Naive thymus-derived CD8-positive, alpha-beta T cell (primary cell): ENCODE measurements around the gene UGGT1. TPM values are rescaled to one million over a fixed set of nuclear protein-coding genes. Genes with fewer than 3 reads are reported as not detected.

ENCODE experiments used
- ATAC-seq, 2 donors: fragments of 150-1000 bp; cut with Tn5 transposase in 1 of 2; sonication (Bioruptor Pico), chemical (Tn5 transposase) in 1 of 2; 1 replicate in 1 of 2; 2 replicates in 1 of 2; pipeline ENCODE4 v1.10.0; 2021; ENCODE audit warnings: mild to moderate bottlenecking in 2 of 2, moderate library complexity in 2 of 2
- POLR2A ChIA-PET: fragments of 350-600 bp; sonication (Branson Sonifier 250); formaldehyde crosslinking; loops from one replicate; lab custom pipeline; 2021; ENCODE audit warnings: antibody characterized with exemption; lab: Charles Lee
- DNase-seq, 10 donors: peaks; one replicate each; pipeline versions ENCODE4 v3.0.0 to v3.0.0-alpha.2; 2020 to 2022
- H3K27ac Mint-ChIP-seq, 10 donors: one replicate each; pipeline ENCODE4 v1.8.0; 2020 to 2022; ENCODE audit warnings: mild to moderate bottlenecking in 10 of 10, mixed read lengths in 10 of 10, moderate library complexity in 4 of 10, inconsistent platforms in 1 of 10
- H3K27me3 Mint-ChIP-seq, 5 donors: one replicate each; pipeline ENCODE4 v1.8.0; 2021 to 2022; ENCODE audit warnings: mixed read lengths in 5 of 5
- H3K36me3 Mint-ChIP-seq, 3 donors: one replicate each; pipeline ENCODE4 v1.8.0; 2020 to 2022; ENCODE audit warnings: mixed read lengths in 3 of 3, mild to moderate bottlenecking in 2 of 3, inconsistent platforms in 1 of 3
- H3K4me1 Mint-ChIP-seq, 4 donors: one replicate each; pipeline ENCODE4 v1.8.0; 2021 to 2022; ENCODE audit warnings: mixed read lengths in 4 of 4
- H3K4me3 Mint-ChIP-seq, 10 donors: one replicate each; pipeline ENCODE4 v1.8.0; 2020 to 2022; ENCODE audit warnings: mild to moderate bottlenecking in 10 of 10, mixed read lengths in 10 of 10, moderate library complexity in 6 of 10, inconsistent platforms in 1 of 10
- H3K9me3 Mint-ChIP-seq, 9 donors: one replicate each; pipeline ENCODE4 v1.8.0; 2020 to 2022; ENCODE audit warnings: mixed read lengths in 9 of 9, mild to moderate bottlenecking in 3 of 9, inconsistent platforms in 1 of 9, moderate library complexity in 1 of 9
- polyA plus RNA-seq, 3 donors: library from polyadenylated mRNA; unstranded; fragments of 300-500 nt; fragmentation: Illumina TruSeq; gene quantifications; one replicate each; pipeline ENCODE4 v1.2.3, GENCODE V29; 2021
- total RNA-seq, 8 experiments: library from RNA in 2 of 8; stranded (reverse) in 2 of 8; gene quantifications; one replicate each; pipeline ENCODE4 v1.2.3 and lab custom pipeline; 2021 to 2026

The UGGT1 gene
- total and polyA plus RNA-seq, 5 experiments from 2014 or later: 9.6 to 52.0 (median 14.9) TPM

DNA sequence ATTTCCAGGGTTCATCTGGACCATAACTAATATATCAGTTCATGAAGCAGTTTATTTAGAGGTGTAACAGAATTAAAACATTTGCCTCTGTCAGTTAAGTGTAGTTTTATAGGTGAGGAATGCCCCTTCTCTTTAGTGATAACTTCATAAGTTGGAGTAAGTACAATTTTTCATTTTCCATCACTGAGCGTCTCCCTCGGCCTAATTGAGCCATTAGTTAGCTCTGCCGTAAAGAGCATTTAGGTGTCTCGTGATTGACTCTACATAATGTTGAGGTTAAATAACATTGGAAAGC lies 88.4 kb downstream of the UGGT1 start:
- DNase-seq (no peak), ATAC-seq (no peak)
- H3K4me3 Mint-ChIP-seq: no peak overlapping the region
- H3K27ac Mint-ChIP-seq: peak overlapping the region in 2 of 10 donors; percentile 5 to 79
- no peaks in the 10 kb centered on the region for H3K9me3 Mint-ChIP-seq
- POLR2A ChIA-PET: no interaction called here
- peaks cover 0 to 3% (median 1%) of the 10 kb centered on the region in 4 donors for H3K4me1 Mint-ChIP-seq
- peaks cover 21 to 99% (median 48%) of the 10 kb centered on the region in 3 donors for H3K36me3 Mint-ChIP-seq
- H3K27me3 Mint-ChIP-seq: no peaks in the 10 kb centered on the region

DNA sequence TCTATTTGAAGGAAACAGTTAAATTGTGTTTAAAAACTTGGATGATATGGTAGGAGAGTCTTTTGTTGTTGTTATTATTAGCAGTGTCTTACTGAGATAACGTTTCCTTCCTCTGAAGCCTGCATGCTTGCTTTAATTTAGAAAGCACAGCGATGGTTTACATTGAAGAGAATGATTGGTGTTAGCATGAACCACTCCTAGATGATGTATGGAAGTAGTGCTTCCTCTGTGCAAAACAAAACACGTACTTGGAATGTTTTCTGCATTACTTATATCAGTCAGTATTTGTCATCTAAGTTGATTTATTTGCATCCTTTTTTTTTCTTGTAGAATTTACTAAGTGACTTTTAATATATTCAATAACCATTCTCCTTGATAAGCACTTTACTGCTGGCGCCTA lies 89.0 kb downstream of the UGGT1 start:
- H3K4me3 Mint-ChIP-seq: no peak overlapping the region

DNA sequence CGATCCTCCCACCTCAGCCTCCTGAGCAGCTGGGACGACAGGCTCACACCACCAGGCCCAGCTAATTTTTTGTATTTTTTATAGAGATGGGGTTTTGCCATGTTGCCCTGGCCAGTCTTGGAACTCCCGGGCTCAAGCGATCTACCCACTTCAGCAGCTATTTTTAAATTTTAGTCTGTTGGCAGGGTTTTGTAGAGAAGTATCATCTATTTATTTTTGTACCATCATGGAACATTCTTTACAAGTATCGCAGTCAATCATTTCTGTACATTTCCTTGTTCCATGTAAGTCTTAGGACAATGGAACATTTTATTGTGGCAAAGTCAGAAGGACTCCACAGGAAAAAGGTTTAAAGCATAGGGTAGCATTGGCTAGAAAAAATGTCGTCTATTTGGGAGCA lies 94.6 kb downstream of the UGGT1 start:
- POLR2A ChIA-PET: interaction anchor here (0.6 kb wide), 1 partner anchor 443 kb away, joined by 3 read pairs; no protein-coding TSS in a partner anchor
- H3K9me3 Mint-ChIP-seq: no peaks in the 10 kb centered on the region
- no peak for ATAC-seq
- peaks cover 10 to 92% (median 51%) of the 10 kb centered on the region in 3 donors for H3K36me3 Mint-ChIP-seq
- no peak overlapping the region for H3K4me3 Mint-ChIP-seq
- no peak for DNase-seq
- H3K4me1 Mint-ChIP-seq: no peaks in the 10 kb centered on the region
- no peaks in the 10 kb centered on the region for H3K27me3 Mint-ChIP-seq
- H3K27ac Mint-ChIP-seq: no peak overlapping the region

More for the DNA sequence above, 89.0 kb downstream of the UGGT1 start:
- ATAC-seq (no peak), DNase-seq (no peak)
- POLR2A ChIA-PET: no interaction called here
- Mint-ChIP-seq H3K27me3 (no peaks in the 10 kb centered on the region), H3K4me1 (peaks cover 0 to 3% (median 1%) of the 10 kb centered on the region in 4 donors), H3K27ac (no peak overlapping the region), H3K36me3 (peaks cover 16 to 99% (median 47%) of the 10 kb centered on the region in 3 donors), H3K9me3 (no peaks in the 10 kb centered on the region)

DNA sequence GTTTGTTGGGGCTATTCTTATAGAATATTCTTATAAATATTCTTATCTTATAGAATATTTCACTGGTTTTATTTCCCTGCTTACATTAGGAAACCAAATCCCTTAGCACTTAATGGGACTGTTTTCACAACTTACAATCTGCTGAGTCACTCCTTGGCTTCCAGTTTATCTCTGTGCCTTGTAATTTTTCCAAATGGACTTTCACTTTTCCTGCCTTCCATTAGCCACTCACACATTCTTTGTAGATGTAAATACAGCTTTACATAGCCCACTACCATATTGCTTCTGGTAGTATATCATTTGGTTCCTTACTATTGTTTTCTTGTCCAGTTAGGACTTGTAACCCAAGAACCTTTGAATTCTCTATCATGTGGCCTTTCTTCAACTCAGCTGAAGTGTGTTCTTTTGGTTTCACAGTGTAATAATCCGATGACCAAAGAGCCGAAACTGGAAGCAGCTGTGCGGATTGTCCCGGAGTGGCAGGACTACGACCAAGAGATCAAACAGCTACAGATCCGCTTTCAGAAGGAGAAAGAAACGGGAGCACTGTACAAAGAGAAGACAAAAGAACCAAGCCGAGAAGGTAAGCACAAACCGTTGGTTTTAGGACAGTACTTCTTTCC lies 96.1 kb downstream of the UGGT1 start:
- peaks cover 15 to 92% (median 61%) of the 10 kb centered on the region in 3 donors for H3K36me3 Mint-ChIP-seq
- POLR2A ChIA-PET: no interaction called here
- peaks cover 0 to 2% (median 0%) of the 10 kb centered on the region in 4 donors for H3K4me1 Mint-ChIP-seq
- H3K9me3 Mint-ChIP-seq: no peaks in the 10 kb centered on the region
- DNase-seq (no peak), ATAC-seq (no peak)
- H3K27ac Mint-ChIP-seq: no peak overlapping the region
- H3K4me3 Mint-ChIP-seq: no peak overlapping the region
- H3K27me3 Mint-ChIP-seq: no peaks in the 10 kb centered on the region

DNA sequence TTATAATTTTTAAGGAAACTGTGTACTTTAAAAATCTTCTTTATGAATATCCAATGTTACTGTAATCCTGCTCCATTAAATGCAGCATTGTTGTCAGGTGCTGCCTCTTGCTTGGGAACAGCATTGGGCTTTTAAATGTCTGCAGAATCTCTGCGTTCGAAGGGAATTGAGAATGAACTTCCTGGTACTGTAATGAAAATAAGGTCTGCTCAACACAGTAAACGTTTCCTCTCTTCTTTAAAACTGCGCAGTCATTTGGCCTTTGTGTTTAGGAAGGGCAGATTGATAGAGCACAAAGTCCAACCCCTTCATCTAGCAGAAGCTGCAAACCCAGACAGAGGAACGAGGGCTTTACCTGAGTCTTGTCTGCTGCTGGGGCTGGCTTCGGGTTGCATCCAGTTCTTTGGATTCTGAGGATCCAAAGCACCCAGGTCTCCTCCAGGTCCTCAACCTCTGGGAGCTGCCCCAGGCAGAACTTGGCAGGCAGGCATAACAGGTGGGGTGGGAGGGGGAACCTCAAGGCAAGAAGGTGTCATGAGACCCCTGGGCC lies 104.5 kb downstream of the UGGT1 start:
- H3K4me1 Mint-ChIP-seq: peaks cover 20 to 32% (median 31%) of the 10 kb centered on the region in 4 donors
- H3K27ac Mint-ChIP-seq: peak overlapping the region; percentile 25 to 72 (median 52)
- no peaks in the 10 kb centered on the region for H3K9me3 Mint-ChIP-seq
- no peaks in the 10 kb centered on the region for H3K27me3 Mint-ChIP-seq
- peaks cover 8 to 27% (median 19%) of the 10 kb centered on the region in 3 donors for H3K36me3 Mint-ChIP-seq
- DNase-seq (no peak), ATAC-seq (peak in 1 of 2 donors; percentile 50)
- peak overlapping the region in 3 of 10 donors; percentile 5 to 36 (median 8) for H3K4me3 Mint-ChIP-seq
- POLR2A ChIA-PET: no interaction called here

DNA sequence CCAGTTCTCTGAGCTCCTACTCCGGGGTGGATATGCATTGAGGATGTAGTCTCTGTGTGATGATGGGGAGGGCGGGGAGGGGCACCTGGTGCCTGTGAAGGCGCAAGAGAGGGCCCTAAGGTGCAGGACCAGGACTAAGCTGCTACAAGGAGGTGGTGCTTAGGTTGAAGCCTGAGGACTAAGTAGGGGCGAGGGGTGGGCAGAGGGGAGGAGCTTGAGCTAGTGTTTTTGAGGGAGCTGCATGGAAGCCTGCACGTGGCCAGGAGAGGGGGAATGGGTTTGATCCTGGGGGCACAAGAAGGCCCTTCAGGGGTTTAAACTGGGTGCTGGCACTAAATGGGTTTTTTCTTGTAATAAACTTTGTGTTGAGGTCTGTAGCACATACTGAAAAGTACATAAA lies 105.0 kb downstream of the UGGT1 start:
- H3K27ac Mint-ChIP-seq: peak overlapping the region; percentile 10 to 84 (median 66)
- peaks cover 8 to 22% (median 15%) of the 10 kb centered on the region in 3 donors for H3K36me3 Mint-ChIP-seq
- POLR2A ChIA-PET: no interaction called here
- peak in 1 of 2 donors; percentile 22 for ATAC-seq
- peak overlapping the region in 6 of 10 donors; percentile 8 to 55 (median 48) for H3K4me3 Mint-ChIP-seq
- H3K4me1 Mint-ChIP-seq: peaks cover 20 to 32% (median 31%) of the 10 kb centered on the region in 4 donors
- no peak for DNase-seq
- H3K27me3 Mint-ChIP-seq: no peaks in the 10 kb centered on the region
- no peaks in the 10 kb centered on the region for H3K9me3 Mint-ChIP-seq

DNA sequence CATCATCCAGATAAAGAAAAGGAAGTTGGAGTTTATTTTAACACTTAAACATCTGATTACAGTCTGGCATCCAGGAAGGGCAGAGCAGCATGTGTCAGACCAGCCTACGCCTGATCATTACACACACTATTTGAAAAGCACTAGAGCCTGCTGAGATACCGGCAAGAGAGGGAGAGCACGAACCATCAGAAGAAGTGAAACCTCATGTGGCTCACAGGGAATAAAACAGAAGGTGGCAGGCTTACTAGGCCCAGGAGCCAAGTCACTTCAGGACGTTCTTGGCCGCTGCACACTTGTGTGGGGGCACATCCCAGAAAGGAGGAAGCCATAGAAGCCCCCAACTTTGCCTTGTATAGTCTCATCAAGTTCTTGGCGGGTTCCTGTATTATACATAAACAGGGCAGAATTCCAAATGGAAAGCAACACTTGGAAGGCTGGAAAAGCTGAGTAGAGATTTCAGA lies 105.5 kb downstream of the UGGT1 start:
- Mint-ChIP-seq H3K4me3 (peak overlapping the region in 5 of 10 donors; percentile 8 to 55 (median 46)), H3K36me3 (peaks cover 8 to 17% (median 11%) of the 10 kb centered on the region in 3 donors), H3K9me3 (no peaks in the 10 kb centered on the region), H3K27ac (peak overlapping the region; percentile 10 to 84 (median 66)), H3K27me3 (no peaks in the 10 kb centered on the region), H3K4me1 (peaks cover 20 to 32% (median 31%) of the 10 kb centered on the region in 4 donors)
- POLR2A ChIA-PET: no interaction called here
- DNase-seq (no peak), ATAC-seq (peak in 1 of 2 donors; percentile 40)

DNA sequence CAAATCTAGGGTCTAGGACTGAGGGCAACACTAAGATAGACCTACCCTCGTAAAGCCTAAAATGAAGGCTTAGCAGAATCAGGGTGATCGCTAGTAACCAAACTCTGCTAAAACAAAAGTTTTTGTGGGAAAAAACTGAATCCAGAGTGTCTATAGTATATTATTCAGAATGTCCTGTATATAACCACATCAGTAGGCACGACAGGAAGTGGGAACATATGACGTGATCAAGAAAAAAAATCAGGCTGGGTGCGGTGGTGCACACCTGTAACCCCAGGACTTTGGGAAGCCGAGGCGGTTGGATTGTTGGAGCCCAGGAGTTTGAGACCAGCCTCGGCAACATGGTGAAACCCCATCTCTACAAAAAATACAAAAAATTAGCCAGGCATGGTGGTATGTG lies 106.1 kb downstream of the UGGT1 start:
- POLR2A ChIA-PET: no interaction called here
- Mint-ChIP-seq H3K9me3 (no peaks in the 10 kb centered on the region), H3K27ac (peak overlapping the region in 9 of 10 donors; percentile 35 to 69 (median 58)), H3K4me1 (peaks cover 20 to 31% (median 31%) of the 10 kb centered on the region in 4 donors), H3K36me3 (peaks cover 4 to 11% (median 6%) of the 10 kb centered on the region in 3 donors), H3K4me3 (peak overlapping the region in 1 of 10 donors; percentile 20), H3K27me3 (no peaks in the 10 kb centered on the region)
- peak in 1 of 2 donors; percentile 53 for ATAC-seq
- DNase-seq: peak in 1 of 10 donors; percentile 6

DNA sequence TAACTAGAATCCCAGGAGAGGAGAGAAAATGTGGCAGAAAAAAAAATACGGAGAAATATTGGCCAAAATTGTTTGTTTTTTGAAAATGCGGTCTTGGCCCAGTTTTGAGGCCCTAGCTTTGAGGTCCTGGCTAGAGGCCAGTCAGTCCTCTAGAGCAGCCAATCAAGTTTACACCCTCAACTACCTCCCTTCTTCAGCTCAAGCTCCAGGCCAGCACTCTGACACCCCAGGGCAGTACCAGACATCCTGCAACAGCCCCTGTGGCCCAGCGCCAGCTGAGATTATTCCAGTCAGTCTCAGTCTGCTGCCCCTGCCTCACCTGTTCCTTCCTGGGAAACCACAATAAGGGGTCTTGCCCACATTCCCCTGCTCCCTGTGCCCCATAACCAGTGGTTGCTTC lies 107.7 kb downstream of the UGGT1 start:
- POLR2A ChIA-PET: no interaction called here
- Mint-ChIP-seq H3K4me1 (peaks cover 18 to 31% (median 30%) of the 10 kb centered on the region in 4 donors), H3K27ac (peak overlapping the region in 1 of 10 donors; percentile 18), H3K27me3 (no peaks in the 10 kb centered on the region), H3K36me3 (no peaks in the 10 kb centered on the region), H3K4me3 (no peak overlapping the region), H3K9me3 (no peaks in the 10 kb centered on the region)
- DNase-seq: no peak
- ATAC-seq: no peak

DNA sequence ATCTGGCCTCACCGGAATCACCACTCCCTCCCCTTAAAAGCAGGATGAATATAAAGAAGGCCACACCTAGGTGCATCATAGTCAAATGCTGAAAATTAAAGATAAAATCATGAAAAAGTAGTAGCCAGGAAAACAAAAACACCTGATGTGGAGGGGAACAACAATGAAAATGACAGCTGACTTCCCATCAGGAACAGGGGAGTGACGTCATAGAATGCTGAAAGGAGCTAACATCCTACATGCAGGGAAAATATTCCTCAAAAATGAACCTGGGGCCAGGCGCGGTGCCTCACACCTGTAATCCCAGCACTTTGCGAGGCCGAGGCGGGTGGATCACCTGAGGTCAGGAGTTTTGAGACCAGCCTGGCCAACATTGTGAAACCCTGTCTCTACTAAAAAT lies 108.1 kb downstream of the UGGT1 start:
- Mint-ChIP-seq H3K27ac (peak overlapping the region in 1 of 10 donors; percentile 70), H3K4me3 (no peak overlapping the region), H3K4me1 (peaks cover 18 to 31% (median 29%) of the 10 kb centered on the region in 4 donors), H3K27me3 (no peaks in the 10 kb centered on the region), H3K9me3 (no peaks in the 10 kb centered on the region), H3K36me3 (no peaks in the 10 kb centered on the region)
- POLR2A ChIA-PET: no interaction called here
- no peak for DNase-seq
- ATAC-seq: no peak

DNA sequence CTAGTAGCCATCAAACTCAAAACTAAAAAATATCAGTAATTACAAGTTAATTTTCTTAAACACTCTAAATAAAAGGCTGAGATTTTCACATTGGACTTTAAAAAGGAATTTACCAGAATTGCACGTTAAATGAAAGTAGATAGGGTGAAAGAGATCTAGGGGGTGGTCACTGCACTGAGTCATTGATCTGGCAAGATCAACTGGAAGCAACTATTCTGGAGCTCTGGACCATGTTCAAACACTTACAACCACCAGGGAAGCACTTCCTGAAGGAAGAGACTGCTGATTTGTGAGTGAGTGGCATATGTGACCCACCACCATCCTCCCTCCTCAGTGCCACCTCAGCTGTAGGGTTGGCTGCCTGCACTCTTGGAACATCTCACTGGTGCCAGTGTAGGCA lies 111.8 kb downstream of the UGGT1 start:
- POLR2A ChIA-PET: no interaction called here
- DNase-seq: no peak
- no peaks in the 10 kb centered on the region for H3K36me3 Mint-ChIP-seq

DNA sequence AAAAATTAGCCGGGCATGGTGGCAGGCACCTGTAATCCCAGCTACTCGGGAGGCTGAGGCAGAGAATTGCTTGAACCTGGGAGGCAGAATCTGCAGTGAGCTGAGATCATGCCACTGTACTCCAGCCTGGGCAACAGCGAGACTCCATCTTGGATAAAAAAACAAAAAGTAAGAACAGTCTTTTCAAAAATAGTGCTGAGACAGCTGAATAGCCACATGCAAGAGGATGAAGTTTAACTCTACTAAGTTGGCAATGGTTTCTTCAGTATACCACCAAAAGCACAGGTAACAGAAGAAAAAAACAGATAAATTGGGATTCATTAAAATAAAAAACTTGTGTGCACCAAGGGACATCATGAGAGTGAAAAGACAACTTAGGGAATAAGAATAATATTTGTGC lies 115.2 kb downstream of the UGGT1 start:
- ATAC-seq (no peak), DNase-seq (no peak)
- Mint-ChIP-seq H3K36me3 (peaks cover 0 to 1% (median 0%) of the 10 kb centered on the region in 3 donors), H3K9me3 (peaks cover 0 to 2% (median 0%) of the 10 kb centered on the region in 9 donors), H3K4me1 (no peaks in the 10 kb centered on the region), H3K27me3 (no peaks in the 10 kb centered on the region), H3K4me3 (no peak overlapping the region), H3K27ac (no peak overlapping the region)
- POLR2A ChIA-PET: no interaction called here

More for the DNA sequence above, 111.8 kb downstream of the UGGT1 start:
- Mint-ChIP-seq H3K27me3 (no peaks in the 10 kb centered on the region), H3K4me3 (no peak overlapping the region), H3K9me3 (peaks cover 0 to 2% (median 0%) of the 10 kb centered on the region in 9 donors), H3K27ac (no peak overlapping the region), H3K4me1 (peaks cover 0 to 2% (median 0%) of the 10 kb centered on the region in 4 donors)
- ATAC-seq: no peak

DNA sequence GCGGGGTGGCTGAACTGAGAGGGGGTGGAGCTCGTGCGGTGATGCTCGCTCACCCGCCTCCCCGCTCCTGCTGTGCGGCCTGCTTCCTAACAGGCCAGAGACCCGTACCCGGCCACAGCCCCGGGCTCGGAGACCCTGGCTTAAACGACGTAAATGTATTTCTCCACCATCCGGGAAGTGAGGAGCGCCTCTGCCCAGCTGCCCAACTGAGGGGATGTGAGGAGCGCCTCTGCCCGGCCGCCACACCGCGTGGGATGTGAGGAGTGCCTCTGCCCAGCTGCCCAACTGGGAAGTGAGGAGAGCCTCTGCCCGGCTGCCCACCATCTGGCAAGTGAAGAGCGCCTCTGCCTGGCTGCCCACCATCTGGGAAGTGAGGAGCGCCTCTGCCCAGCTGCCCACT lies 117.0 kb downstream of the UGGT1 start:
- no peak for ATAC-seq
- peaks cover 0 to 2% (median 0%) of the 10 kb centered on the region in 9 donors for H3K9me3 Mint-ChIP-seq

More for the DNA sequence above, 117.0 kb downstream of the UGGT1 start:
- H3K27me3 Mint-ChIP-seq: no peaks in the 10 kb centered on the region
- H3K36me3 Mint-ChIP-seq: peaks cover 0 to 1% (median 0%) of the 10 kb centered on the region in 3 donors
- DNase-seq: no peak
- no peak overlapping the region for H3K4me3 Mint-ChIP-seq
- no peaks in the 10 kb centered on the region for H3K4me1 Mint-ChIP-seq
- no peak overlapping the region for H3K27ac Mint-ChIP-seq
- POLR2A ChIA-PET: no interaction called here
